ENCODE data around the gene KCTD19.

The KCTD19 gene

GRCh38 chr16:67304020-67304419 is 22.5 kb downstream of the KCTD19 start:
- Mint-ChIP-seq H3K27me3 (peaks cover 12% of the 10 kb centered on the region), H3K27ac (no peak overlapping the region), H3K36me3 (ENCODE audit: low read depth) (no peaks in the 10 kb centered on the region), H3K4me3 (no peak overlapping the region), H3K4me1 (ENCODE audit: low read depth) (peaks cover 12% of the 10 kb centered on the region), H3K9me3 (no peaks in the 10 kb centered on the region)
- intact Hi-C loops (cut with micrococcal nuclease) = no loop called here

GRCh38 chr16:67302970-67303369 is 23.6 kb downstream of the KCTD19 start:
- H3K9me3 Mint-ChIP-seq = no peaks in the 10 kb centered on the region
- H3K27me3 Mint-ChIP-seq = peaks cover 13% of the 10 kb centered on the region
- H3K4me1 Mint-ChIP-seq (ENCODE audit: low read depth) = peaks cover 3% of the 10 kb centered on the region
- no peaks in the 10 kb centered on the region for H3K36me3 Mint-ChIP-seq (ENCODE audit: low read depth)
- H3K27ac Mint-ChIP-seq = no peak overlapping the region
- intact Hi-C loops (cut with micrococcal nuclease) = no loop called here
- H3K4me3 Mint-ChIP-seq = no peak overlapping the region

- Mint-ChIP-seq H3K36me3 (ENCODE audit: low read depth) (no peaks in the 10 kb centered on the region), H3K9me3 (no peaks in the 10 kb centered on the region), H3K27me3 (peaks cover 16% of the 10 kb centered on the region), H3K4me1 (ENCODE audit: low read depth) (no peaks in the 10 kb centered on the region), H3K27ac (no peak overlapping the region), H3K4me3 (no peak overlapping the region)
- intact Hi-C loops (cut with micrococcal nuclease) = no loop called here
Observed at GRCh38 chr16:67302076-67302475, 24.5 kb downstream of the KCTD19 start.

GRCh38 chr16:67301080-67301782 is 25.3 kb downstream of the KCTD19 start:
- peaks cover 16% of the 10 kb centered on the region for H3K27me3 Mint-ChIP-seq
- no peaks in the 10 kb centered on the region for H3K36me3 Mint-ChIP-seq (ENCODE audit: low read depth)
- no peak overlapping the region for H3K27ac Mint-ChIP-seq
- intact Hi-C loops (cut with micrococcal nuclease) = no loop called here
- H3K4me3 Mint-ChIP-seq = no peak overlapping the region
- no peaks in the 10 kb centered on the region for H3K9me3 Mint-ChIP-seq
- no peaks in the 10 kb centered on the region for H3K4me1 Mint-ChIP-seq (ENCODE audit: low read depth)

- no peak overlapping the region for H3K27ac Mint-ChIP-seq
- intact Hi-C loops (cut with micrococcal nuclease) = no loop called here
- no peak overlapping the region for H3K4me3 Mint-ChIP-seq
- peaks cover 22% of the 10 kb centered on the region for H3K27me3 Mint-ChIP-seq
- H3K4me1 Mint-ChIP-seq (ENCODE audit: low read depth) = no peaks in the 10 kb centered on the region
- no peaks in the 10 kb centered on the region for H3K36me3 Mint-ChIP-seq (ENCODE audit: low read depth)
- H3K9me3 Mint-ChIP-seq = no peaks in the 10 kb centered on the region
Observed at GRCh38 chr16:67299269-67299668, 27.3 kb downstream of the KCTD19 start.

GRCh38 chr16:67298277-67298676 is 28.3 kb downstream of the KCTD19 start:
- H3K9me3 Mint-ChIP-seq = no peaks in the 10 kb centered on the region
- no peaks in the 10 kb centered on the region for H3K36me3 Mint-ChIP-seq (ENCODE audit: low read depth)
- H3K27ac Mint-ChIP-seq = no peak overlapping the region
- H3K4me3 Mint-ChIP-seq = no peak overlapping the region
- H3K4me1 Mint-ChIP-seq (ENCODE audit: low read depth) = no peaks in the 10 kb centered on the region
- H3K27me3 Mint-ChIP-seq = peaks cover 19% of the 10 kb centered on the region
- intact Hi-C loops (cut with micrococcal nuclease) = no loop called here

GRCh38 chr16:67296420-67296819 is 30.1 kb downstream of the KCTD19 start:
- no peaks in the 10 kb centered on the region for H3K36me3 Mint-ChIP-seq (ENCODE audit: low read depth)
- H3K27me3 Mint-ChIP-seq = peaks cover 25% of the 10 kb centered on the region
- no peak overlapping the region for H3K4me3 Mint-ChIP-seq
- intact Hi-C loops (cut with micrococcal nuclease) = no loop called here
- H3K9me3 Mint-ChIP-seq = no peaks in the 10 kb centered on the region
- H3K4me1 Mint-ChIP-seq (ENCODE audit: low read depth) = no peaks in the 10 kb centered on the region
- no peak overlapping the region for H3K27ac Mint-ChIP-seq

- H3K27ac Mint-ChIP-seq = no peak overlapping the region
- peaks cover 21% of the 10 kb centered on the region for H3K27me3 Mint-ChIP-seq
- no peaks in the 10 kb centered on the region for H3K9me3 Mint-ChIP-seq
- H3K4me3 Mint-ChIP-seq = no peak overlapping the region
- no peaks in the 10 kb centered on the region for H3K36me3 Mint-ChIP-seq (ENCODE audit: low read depth)
- no peaks in the 10 kb centered on the region for H3K4me1 Mint-ChIP-seq (ENCODE audit: low read depth)
- intact Hi-C loops (cut with micrococcal nuclease) = no loop called here
Observed at GRCh38 chr16:67294938-67295361, 31.6 kb downstream of the KCTD19 start.

GRCh38 chr16:67294171-67294757 is 32.3 kb downstream of the KCTD19 start:
- no peak overlapping the region for H3K4me3 Mint-ChIP-seq
- H3K4me1 Mint-ChIP-seq (ENCODE audit: low read depth) = no peaks in the 10 kb centered on the region
- peaks cover 21% of the 10 kb centered on the region for H3K27me3 Mint-ChIP-seq
- H3K36me3 Mint-ChIP-seq (ENCODE audit: low read depth) = no peaks in the 10 kb centered on the region
- intact Hi-C loops (cut with micrococcal nuclease) = no loop called here
- no peak overlapping the region for H3K27ac Mint-ChIP-seq
- H3K9me3 Mint-ChIP-seq = no peaks in the 10 kb centered on the region

GRCh38 chr16:67291461-67291860 is 35.1 kb downstream of the KCTD19 start:
- Mint-ChIP-seq H3K27ac (no peak overlapping the region), H3K9me3 (no peaks in the 10 kb centered on the region), H3K4me3 (no peak overlapping the region), H3K36me3 (ENCODE audit: low read depth) (no peaks in the 10 kb centered on the region), H3K4me1 (ENCODE audit: low read depth) (no peaks in the 10 kb centered on the region), H3K27me3 (peaks cover 15% of the 10 kb centered on the region)
- intact Hi-C loops (cut with micrococcal nuclease) = no loop called here

- no peaks in the 10 kb centered on the region for H3K36me3 Mint-ChIP-seq (ENCODE audit: low read depth)
- intact Hi-C loops (cut with micrococcal nuclease) = no loop called here
- no peak overlapping the region for H3K27ac Mint-ChIP-seq
- peaks cover 10% of the 10 kb centered on the region for H3K27me3 Mint-ChIP-seq
- H3K4me1 Mint-ChIP-seq (ENCODE audit: low read depth) = no peaks in the 10 kb centered on the region
- no peaks in the 10 kb centered on the region for H3K9me3 Mint-ChIP-seq
- H3K4me3 Mint-ChIP-seq = no peak overlapping the region
Observed at GRCh38 chr16:67287960-67288359, 38.6 kb downstream of the KCTD19 start.

GRCh38 chr16:67286441-67287235 is 39.9 kb downstream of the KCTD19 start:
- no peak overlapping the region for H3K27ac Mint-ChIP-seq
- H3K36me3 Mint-ChIP-seq (ENCODE audit: low read depth) = no peaks in the 10 kb centered on the region
- H3K4me1 Mint-ChIP-seq (ENCODE audit: low read depth) = no peaks in the 10 kb centered on the region
- H3K9me3 Mint-ChIP-seq = no peaks in the 10 kb centered on the region
- no peak overlapping the region for H3K4me3 Mint-ChIP-seq
- intact Hi-C loops (cut with micrococcal nuclease) = no loop called here
- H3K27me3 Mint-ChIP-seq = peaks cover 3% of the 10 kb centered on the region

- peaks cover 5% of the 10 kb centered on the region for H3K27me3 Mint-ChIP-seq
- intact Hi-C loops (cut with micrococcal nuclease) = no loop called here
- H3K36me3 Mint-ChIP-seq (ENCODE audit: low read depth) = no peaks in the 10 kb centered on the region
- no peaks in the 10 kb centered on the region for H3K9me3 Mint-ChIP-seq
- no peak overlapping the region for H3K4me3 Mint-ChIP-seq
- no peak overlapping the region for H3K27ac Mint-ChIP-seq
- H3K4me1 Mint-ChIP-seq (ENCODE audit: low read depth) = no peaks in the 10 kb centered on the region
Observed at GRCh38 chr16:67284699-67285646, 41.6 kb downstream of the KCTD19 start.
